Gastrocnemius medialis (tissue), 4 donors: ENCODE results near the gene ZNF44. TPM values are rescaled to one million over a fixed set of nuclear protein-coding genes. Genes with fewer than 3 reads are reported as not detected.

Experiments
- ATAC-seq, 2 donors: fragments of 150-250 bp; one replicate each; pipeline ENCODE4 v1.9.1; 2016
- DNase-seq, 2 donors: peaks; one replicate each; pipeline ENCODE4 v3.0.0-alpha.2; 2019
- H3K27ac ChIP-seq, 4 donors: fragments of 200-600 bp; sonication (generic); 1 replicate in 1 of 4; 2 replicates in 3 of 4; pipeline ENCODE4 v1.5.1; 2016 to 2018; ENCODE audit warnings: mild to moderate bottlenecking in 2 of 4, moderate library complexity in 1 of 4
- H3K27me3 ChIP-seq, 3 donors: fragments of 200-600 bp; sonication (generic) in 2 of 3; 1 replicate in 1 of 3; 2 replicates in 2 of 3; pipeline versions ENCODE4 v1.5.1 to v1.6.0; 2016 to 2019; ENCODE audit warnings: mild to moderate bottlenecking in 1 of 3, moderate library complexity in 1 of 3
- H3K36me3 ChIP-seq, 2 donors: fragments of 200-600 bp; sonication (generic) in 1 of 2; one replicate each; pipeline ENCODE4 v1.5.1; 2017 to 2018
- H3K4me1 ChIP-seq, 2 donors: fragments of 200-600 bp; sonication (generic) in 1 of 2; one replicate each; pipeline ENCODE4 v1.5.1; 2016 to 2017; ENCODE audit warnings: mild to moderate bottlenecking in 2 of 2
- H3K4me3 ChIP-seq, 4 donors: fragments of 200-600 bp; sonication (generic) in 3 of 4; 1 replicate in 1 of 4; 2 replicates in 3 of 4; pipeline ENCODE4 v1.5.1; 2016 to 2019; ENCODE audit warnings: mild to moderate bottlenecking in 2 of 4
- H3K9me3 ChIP-seq, 3 donors: fragments of 200-600 bp; sonication (generic) in 2 of 3; 1 replicate in 1 of 3; 2 replicates in 2 of 3; pipeline ENCODE4 v1.5.1; 2016 to 2019
- CTCF ChIP-seq, 5 experiments: fragments of 450-650 bp in 3 of 5; fragments of 200-600 bp in 2 of 5; sonication (generic) in 2 of 5; IDR thresholded peaks in 4 of 5; conservative IDR thresholded peaks in 1 of 5; 1 replicate in 4 of 5; 2 replicates in 1 of 5; pipeline ENCODE4 v1.5.1; 2016 to 2019; ENCODE audit warnings: antibody characterized with exemption in 5 of 5, mild to moderate bottlenecking in 3 of 5, moderate library complexity in 3 of 5
- POLR2A ChIP-seq, 2 donors: fragments of 450-650 bp; IDR thresholded peaks; one replicate each; pipeline ENCODE4 v1.6.1; 2017; ENCODE audit warnings: antibody characterized with exemption in 2 of 2, mild to moderate bottlenecking in 2 of 2, moderate library complexity in 2 of 2
- in situ Hi-C, 4 donors: fragments of 200-750 bp; cut with MboI; loops; one replicate each; pipeline versions ENCODE4 v1.15.0 to v1.8.0; 2017; ENCODE audit warnings: low sequenced_read_pairs in 4 of 4
- intact Hi-C: fragments of 100-400 bp; cut with DNase I; formaldehyde crosslinking; loops from one replicate; pipeline ENCODE4 v1.15.1; 2023; ENCODE audit warnings: low total_unique reads
- total RNA-seq, 4 donors: library from RNA; depleted of rRNA; stranded (reverse); fragments of >200 nt; gene quantifications; one replicate each; pipeline versions ENCODE4 v1.1.0 to v1.2.3, GENCODE V29; 2016

Gene ZNF44
- total RNA-seq, 4 donors from 2014 or later: 2.6 to 4.0 (median 3.5) TPM

- intact Hi-C loops (no loop called here), in situ Hi-C loops (no loop called here)
- H3K36me3 ChIP-seq: peaks cover 0 to 15% of the 10 kb centered on the region in 2 donors
- DNase-seq (no peak), ATAC-seq (no peak)
- no peaks in the 10 kb centered on the region for H3K9me3 ChIP-seq
- H3K4me1 ChIP-seq: no peaks in the 10 kb centered on the region
- no peak overlapping the region for H3K4me3 ChIP-seq
- TF ChIP-seq CTCF (IDR thresholded peaks at IDR 0.05 in 4 of 5, conservative IDR thresholded peaks at IDR 0.05 in 1 of 5): no peak
- no peak for TF ChIP-seq POLR2A (IDR thresholded peaks at IDR 0.05)
- no peak overlapping the region for H3K27ac ChIP-seq
- H3K27me3 ChIP-seq: no peaks in the 10 kb centered on the region
Measured at GRCh38 chr19:12224676-12225075, 70.0 kb downstream of the ZNF44 start.

GRCh38 chr19:12222980-12223630, 71.6 kb downstream of the ZNF44 start:
- Histone ChIP-seq H3K27ac (no peak overlapping the region), H3K4me3 (no peak overlapping the region), H3K27me3 (no peaks in the 10 kb centered on the region), H3K9me3 (peaks cover 0 to 6% (median 0%) of the 10 kb centered on the region in 3 donors), H3K4me1 (no peaks in the 10 kb centered on the region), H3K36me3 (peaks cover 0 to 17% of the 10 kb centered on the region in 2 donors)
- in situ Hi-C loops (no loop called here), intact Hi-C loops (no loop called here)
- DNase-seq (no peak), ATAC-seq (no peak)
- no peak for TF ChIP-seq CTCF (IDR thresholded peaks at IDR 0.05 in 4 of 5, conservative IDR thresholded peaks at IDR 0.05 in 1 of 5)
- TF ChIP-seq POLR2A (IDR thresholded peaks at IDR 0.05): no peak

Other genes starting within 250 kb of the ZNF44 start
- gene ZNF878, start 241.9 kb downstream of the ZNF44 start, total RNA-seq: not detected
- gene ZNF844, start 230.2 kb downstream of the ZNF44 start, total RNA-seq: 1 to 10 TPM; 2.2 to 5.7 (median 4.9) TPM
- gene ZNF20, start 154.5 kb downstream of the ZNF44 start, total RNA-seq: under 1 TPM in 3 of 4 donors, not detected in 1; 0.29 to 0.78 (median 0.41) TPM
- 1 to 10 TPM in 1 of 4 donors, under 1 TPM in 3; 0.22 to 1.4 (median 0.50) TPM for gene ZNF625, start 138.1 kb downstream of the ZNF44 start, total RNA-seq
- 1 to 10 TPM; 1.4 to 2.2 (median 1.8) TPM for gene ZNF136, start 131.8 kb downstream of the ZNF44 start, total RNA-seq
- gene ZNF563, start 38.8 kb upstream of the ZNF44 start, total RNA-seq: 1 to 10 TPM; 1.3 to 2.8 (median 2.2) TPM
- under 1 TPM; 0.22 to 0.66 (median 0.42) TPM for gene ZNF442, start 70.8 kb upstream of the ZNF44 start, total RNA-seq
- 1 to 10 TPM; 1.3 to 3.6 (median 3.2) TPM for gene ZNF799, start 106.4 kb upstream of the ZNF44 start, total RNA-seq
- gene ZNF443, start 146.1 kb upstream of the ZNF44 start, total RNA-seq: 1 to 10 TPM in 3 of 4 donors, under 1 TPM in 1; 0.95 to 2.3 (median 1.7) TPM
- gene ZNF709, start 189.9 kb upstream of the ZNF44 start, total RNA-seq: 1 to 10 TPM in 1 of 4 donors, under 1 TPM in 3; 0.52 to 1.7 (median 0.61) TPM